Hematopoietic multipotent progenitor cell (in vitro differentiated cells): Measurements from ENCODE around the gene NPAS3. TPM values are rescaled to one million over a fixed set of nuclear protein-coding genes. Genes with fewer than 3 reads are reported as not detected.
"Not testable (repeated sequence)": the region's sequence is repeated elsewhere in the genome, so short reads cannot be mapped to it uniquely, and the experiment has no call there.

Source experiments
- DNase-seq, 3 donors: peaks; one replicate each; pipeline ENCODE4 v3.0.0-alpha.2; 2011 to 2015; ENCODE audit warnings: low read depth in 2 of 3, low spot score in 2 of 3
- total RNA-seq: library from RNA; depleted of rRNA; stranded (reverse); fragments of >200 nt; gene quantifications from one replicate; pipeline ENCODE4 v1.2.3, GENCODE V29; 2012

Gene NPAS3
- total RNA-seq, 1 donor: 0.27 TPM

DNA sequence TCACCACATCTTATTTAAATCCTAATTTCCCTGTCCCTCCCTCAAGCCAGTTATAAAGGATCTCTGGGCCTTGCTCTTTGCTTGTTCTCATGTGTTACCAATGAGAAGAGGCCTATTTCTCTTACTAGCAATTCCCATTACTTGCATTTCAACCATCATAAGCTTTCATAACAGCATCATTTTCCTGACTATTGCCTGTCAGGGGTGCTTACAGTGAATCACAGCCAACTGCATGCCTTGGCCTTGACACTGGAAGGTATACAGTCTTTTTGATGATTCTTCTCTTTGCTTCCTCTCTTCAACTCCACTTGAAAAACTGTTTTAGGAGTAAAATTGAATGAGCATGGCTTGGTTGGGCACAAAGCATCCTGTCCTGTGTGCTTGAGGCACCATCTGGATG is 127.0 kb downstream of the NPAS3 start:
- DNase-seq: no peak

DNA sequence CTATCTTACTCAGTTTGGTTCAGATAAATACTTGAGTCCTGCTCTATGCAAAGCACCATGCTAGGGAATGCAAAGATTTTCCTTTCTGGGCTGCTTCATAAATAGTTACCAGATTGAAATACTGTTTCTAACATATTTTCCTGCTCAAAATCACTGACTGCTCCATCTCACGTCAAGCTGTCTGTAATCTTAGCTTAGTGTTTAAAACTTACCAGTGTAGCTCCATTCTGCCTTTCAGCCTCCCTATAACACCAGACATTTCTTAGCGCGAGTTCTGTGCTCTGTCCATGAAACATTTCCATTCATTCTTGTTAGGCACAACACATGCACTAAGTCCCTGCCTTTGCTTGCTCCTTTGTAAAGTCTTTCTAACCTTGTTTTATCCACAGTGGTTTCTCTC is 129.4 kb downstream of the NPAS3 start:
- no peak for DNase-seq

DNA sequence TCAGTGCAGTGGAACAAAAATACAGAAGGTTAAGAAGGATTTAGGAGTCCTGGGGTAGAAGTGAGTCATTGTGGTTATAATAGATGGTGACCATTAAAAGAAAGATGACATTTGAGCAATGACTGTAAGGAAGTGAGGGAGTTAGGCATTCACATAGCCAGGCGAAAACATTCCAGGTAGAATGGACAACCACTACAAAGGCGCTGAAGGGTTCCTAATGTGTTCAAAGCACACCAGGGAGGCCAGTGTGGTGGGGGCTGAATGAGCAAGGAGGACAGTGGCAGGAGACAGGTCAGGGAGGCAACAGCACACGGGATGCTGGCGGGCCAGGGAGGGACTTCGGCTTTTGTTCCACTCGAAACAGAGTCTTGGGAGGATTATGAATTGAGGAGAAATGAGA is 129.9 kb downstream of the NPAS3 start:
- DNase-seq: no peak

DNA sequence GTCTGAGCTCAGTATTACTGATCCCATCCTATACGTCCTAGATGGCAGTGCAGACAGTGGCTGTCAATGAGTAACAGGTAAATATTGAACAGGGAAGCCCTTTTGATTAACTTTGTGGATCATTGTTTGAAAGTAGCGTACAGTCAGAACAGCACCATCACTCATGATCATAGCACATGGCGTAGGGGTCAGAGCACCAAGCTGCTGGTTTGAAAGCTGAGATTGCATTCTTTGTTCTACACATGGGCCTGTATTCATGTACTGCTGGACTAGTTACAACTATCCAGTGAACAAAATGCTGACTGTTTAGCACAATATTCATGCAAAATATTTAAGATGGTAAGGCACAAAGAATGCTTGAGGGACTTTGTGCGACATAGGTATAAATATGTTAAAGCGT is 131.8 kb downstream of the NPAS3 start:
- no peak for DNase-seq

DNA sequence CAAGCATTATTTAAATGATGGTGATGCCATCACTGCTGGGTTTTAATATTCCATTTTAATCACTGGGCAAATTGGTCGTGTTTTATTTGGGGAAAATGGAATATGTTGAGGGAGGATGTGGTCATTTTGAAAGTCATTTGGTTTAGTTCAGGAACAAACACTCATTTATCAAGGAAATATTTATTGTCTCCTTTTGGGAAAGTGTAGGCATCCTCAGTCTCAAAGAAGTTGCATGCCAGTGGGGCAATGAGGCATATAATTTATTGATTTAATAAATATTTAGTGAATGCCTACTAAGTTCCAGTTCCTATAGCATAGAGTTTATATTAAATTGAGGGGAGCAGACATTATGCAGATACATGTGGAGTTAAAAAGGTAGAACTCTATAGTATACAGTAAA is 134.3 kb downstream of the NPAS3 start:
- no peak for DNase-seq

DNA sequence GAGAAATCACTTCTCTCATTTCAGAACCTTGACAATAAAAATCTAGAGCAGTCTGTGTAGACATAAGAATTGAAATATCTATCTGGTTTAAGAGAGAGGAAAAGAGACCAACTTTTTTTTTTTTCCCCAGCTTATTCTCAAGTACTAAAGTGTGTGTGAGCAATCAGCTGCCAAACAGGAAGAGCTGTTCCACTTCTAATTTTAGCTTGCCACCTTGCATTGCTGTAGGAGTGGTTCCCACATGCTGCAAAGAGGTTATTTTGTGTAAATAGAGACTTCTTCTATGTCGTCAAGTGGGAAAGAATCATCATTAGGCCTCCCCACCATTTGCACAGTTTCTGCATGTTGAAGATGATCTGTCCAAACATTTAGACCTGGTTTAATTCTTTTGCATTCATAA is 142.6 kb downstream of the NPAS3 start:
- DNase-seq: peak in 1 of 3 donors; percentile 17

DNA sequence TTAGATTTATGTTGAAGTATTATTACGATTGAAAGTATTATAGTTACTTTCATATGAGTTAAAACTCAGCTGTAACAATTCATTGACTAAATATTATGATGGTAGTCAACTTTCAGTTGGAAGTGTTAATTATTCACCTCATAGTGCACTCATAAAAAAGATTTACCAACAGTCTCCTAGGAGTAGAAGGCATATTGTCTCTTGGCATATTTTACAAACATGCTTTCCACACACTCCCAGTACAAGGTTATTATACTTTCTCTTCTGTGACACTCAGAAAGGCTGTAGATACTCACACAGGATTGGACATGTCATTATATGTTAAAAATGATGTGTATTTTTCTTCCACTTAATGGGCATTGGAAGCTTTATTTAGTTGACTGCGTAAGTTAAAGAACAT is 147.1 kb downstream of the NPAS3 start:
- DNase-seq: no peak

DNA sequence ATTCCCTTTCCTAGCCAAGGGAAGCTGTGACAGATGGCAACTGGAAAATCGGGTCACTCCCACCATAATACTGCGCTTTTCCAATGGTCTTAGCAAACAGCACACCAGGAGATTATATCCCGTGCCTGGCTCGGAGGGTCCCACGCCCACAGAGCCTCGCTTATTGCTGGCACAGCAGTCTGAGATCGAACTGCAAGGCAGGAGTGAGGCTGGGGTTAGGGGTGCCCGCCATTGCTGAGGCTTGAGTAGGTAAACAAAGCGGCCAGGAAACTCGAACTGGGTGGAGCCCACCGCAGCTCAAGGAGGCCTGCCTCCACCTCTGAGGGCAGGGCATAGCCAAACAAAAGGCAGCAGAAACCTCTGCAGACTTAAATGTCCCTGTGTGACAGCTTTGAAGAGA is 149.6 kb downstream of the NPAS3 start:
- DNase-seq: not testable (repeated sequence)

DNA sequence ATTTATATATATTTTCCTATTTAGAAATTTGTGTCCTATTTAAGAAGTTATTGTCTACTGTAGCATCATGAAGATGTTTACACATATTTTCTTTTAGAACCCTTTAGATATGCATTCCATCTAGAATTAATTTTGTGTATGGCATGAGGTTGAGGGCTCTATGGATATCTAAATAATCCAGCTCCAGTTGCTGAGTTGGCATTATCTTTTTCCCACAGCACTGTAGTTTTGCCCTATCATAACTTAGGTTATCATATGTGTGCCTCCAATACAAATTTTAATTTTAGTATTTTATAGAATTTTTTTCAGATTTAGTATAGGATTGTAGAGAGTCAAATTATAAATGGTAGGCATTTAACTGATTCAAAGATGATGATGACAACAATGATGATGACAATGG is 159.3 kb downstream of the NPAS3 start:
- no peak for DNase-seq

DNA sequence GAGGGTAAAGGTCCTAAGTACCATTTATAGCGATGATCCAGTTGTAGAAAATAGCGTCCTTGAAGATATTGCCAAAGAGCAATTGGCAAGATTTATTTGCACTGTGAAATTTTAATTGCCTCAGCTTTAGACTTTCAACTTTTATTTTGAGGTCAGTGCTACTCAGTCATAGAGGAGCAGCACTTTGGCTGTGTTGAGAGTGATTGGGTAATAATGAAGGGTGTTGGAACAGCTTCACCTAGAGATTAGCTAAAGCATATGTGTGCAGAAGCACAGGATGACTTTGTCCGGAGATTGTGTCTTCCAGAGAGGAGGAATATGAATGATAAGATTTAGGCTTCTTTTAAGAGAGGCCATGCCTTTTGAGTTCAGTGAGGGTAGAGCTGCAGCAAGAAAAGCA is 164.8 kb downstream of the NPAS3 start:
- DNase-seq: no peak

DNA sequence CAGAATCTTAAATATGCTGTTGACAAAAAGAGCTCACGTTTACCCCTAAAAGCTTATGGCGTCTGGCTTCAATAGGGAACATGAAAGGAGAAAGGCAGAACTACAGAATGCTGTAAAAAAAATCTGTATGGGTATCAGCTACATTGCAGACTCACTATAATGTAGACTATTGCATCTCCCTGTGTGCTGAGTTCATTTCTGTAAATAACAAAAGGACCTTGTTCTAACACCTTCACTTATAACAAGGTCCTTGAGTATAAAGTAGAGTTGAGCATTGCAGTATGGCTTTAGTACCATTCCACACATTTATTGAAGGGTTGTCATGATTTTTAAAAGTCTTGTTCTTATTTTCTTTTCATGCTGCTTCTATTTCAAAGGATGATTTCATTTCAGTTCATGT is 165.3 kb downstream of the NPAS3 start:
- no peak for DNase-seq

DNA sequence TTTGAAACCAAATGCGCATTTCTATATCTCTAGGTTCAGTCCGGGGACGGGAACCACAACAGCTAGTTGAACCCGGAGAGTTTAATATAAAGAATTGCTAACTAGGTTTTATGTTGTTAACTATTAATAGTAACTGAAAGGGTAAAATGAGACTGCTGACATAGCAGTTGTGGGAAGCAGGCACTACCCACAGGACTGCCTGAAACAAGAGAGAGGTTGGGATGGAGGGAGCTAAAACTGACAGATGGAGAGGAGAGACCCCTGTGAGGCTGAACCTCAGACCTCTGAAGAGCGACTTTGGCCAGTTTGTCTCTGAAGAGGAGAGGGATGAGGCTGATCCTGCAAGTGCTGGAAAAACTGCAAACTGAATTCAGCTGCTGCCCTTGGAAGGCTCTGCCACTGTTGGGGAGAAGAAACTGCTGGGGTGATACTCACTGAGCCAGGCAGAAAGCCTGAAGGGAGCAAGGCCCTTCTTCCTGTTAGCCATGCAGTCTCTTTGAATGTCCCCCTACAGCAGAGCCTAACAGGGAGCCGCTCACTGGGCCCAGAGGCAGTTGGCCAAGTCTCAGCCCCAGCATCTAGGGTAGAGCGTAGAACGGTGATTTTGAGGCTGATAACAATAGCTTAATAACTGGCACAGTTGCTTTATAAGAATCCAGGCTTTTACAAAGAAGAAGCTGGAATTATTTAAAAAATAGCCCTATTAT is 172.2 kb downstream of the NPAS3 start:
- DNase-seq: no peak

DNA sequence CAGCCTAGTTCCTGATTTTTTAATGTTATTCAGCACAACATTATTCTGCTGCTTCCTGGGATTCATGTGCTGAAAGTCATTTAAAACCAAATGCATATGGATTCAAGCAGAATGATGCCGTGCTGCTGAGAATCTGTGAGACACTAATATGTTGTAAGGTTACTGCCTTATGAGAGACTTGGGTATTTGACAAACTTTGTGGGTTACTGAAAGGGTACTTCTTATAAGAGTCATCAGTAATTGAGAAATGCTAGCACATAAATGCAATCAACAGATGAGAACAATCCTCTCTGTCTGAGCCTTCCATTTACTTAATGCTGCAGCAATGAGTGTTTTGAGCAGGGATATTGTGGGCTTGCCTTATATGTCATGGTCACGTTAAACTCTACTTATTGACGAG is 175.7 kb downstream of the NPAS3 start:
- no peak for DNase-seq

DNA sequence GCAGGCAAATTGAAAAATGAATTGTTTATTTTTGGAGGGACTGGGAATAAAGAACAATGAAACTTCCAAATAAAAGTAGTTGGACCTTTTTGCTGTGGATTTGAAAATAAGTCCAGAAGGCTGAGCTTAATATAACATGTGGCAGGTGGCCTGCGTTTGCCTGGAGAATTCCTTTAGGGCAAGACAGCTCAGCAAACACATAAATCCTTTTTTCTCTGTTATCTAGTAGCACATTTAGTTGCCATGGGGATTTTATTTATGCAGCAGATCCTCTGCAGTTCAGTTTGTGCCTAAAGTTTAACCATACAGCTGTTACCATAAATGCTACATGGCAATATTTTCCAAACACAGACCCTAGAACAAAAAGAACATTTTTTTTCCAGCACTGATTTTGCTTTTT is 180.0 kb downstream of the NPAS3 start:
- DNase-seq: no peak

DNA sequence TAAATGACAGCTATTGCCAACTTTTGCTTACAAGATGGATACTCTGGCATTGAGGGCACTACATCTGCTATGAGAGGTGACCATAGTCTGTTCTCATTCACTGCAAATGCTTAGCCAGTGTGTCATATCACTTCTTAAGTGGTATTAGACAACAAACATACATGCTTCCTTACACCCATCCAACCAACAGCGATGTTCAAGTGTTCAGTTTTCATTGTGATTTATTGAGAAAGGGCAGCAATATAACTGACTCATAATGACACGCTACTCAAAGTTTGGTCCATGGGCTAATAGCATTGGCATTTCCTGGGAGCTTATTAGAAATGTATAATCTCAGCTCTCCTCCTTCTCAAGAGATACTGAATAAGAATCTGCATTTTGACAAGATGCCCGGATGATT is 181.7 kb downstream of the NPAS3 start:
- no peak for DNase-seq

DNA sequence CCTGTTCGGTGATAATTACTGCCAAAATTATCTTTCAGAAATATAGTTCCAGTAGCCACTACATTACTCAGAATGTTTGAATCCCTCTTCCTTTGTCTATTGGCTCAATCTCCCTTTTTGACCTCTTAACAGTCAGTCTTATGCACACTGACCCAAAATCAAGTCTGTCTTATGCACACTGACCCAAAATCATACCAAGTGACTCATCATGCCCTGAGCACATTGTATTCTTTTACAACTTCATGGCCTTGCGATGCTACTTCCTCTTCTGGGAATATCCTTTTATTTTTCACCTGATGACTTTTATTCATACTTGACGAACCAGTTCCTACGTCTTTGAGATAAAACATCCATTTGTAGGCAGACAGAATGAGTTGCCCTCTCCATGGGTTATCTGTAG is 182.3 kb downstream of the NPAS3 start:
- DNase-seq: no peak

DNA sequence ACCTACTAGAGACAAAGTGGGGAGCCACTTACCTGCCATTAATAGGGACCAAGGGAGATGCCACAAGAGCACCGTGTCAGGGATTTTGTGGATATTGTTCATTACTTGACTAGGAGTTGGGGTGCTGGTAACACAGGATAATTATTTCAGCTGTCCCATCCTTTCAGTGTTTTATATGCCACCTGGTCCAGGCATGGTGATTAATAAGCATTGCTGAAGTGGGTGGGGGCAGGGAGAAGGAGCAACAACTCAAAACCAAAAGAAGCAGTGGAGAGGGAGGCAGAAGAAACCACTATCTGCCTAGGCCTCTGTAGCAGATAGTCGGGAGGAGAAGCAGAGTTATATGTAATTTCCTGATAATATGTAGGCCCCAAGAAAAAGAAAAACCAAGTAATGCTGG is 184.6 kb downstream of the NPAS3 start:
- no peak for DNase-seq

DNA sequence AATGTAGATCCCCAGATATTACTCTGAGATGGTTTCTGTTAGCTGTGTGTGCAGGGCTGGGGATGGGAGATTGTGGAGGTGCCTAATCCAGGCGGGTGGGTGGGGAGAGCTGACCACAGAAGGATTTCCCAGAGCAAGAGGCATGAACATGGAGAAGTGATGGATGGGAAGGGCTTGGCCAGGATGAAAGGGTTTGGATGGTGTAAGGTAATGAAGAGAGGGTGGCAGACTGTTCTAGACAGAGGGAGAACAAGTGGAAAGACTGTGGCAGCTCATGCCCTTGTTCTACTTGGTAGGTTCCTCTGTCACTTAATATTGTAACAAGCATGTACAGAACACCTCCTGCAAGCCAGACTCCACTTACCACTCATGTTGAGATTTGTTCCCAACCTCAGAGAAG is 187.8 kb downstream of the NPAS3 start:
- DNase-seq: no peak

DNA sequence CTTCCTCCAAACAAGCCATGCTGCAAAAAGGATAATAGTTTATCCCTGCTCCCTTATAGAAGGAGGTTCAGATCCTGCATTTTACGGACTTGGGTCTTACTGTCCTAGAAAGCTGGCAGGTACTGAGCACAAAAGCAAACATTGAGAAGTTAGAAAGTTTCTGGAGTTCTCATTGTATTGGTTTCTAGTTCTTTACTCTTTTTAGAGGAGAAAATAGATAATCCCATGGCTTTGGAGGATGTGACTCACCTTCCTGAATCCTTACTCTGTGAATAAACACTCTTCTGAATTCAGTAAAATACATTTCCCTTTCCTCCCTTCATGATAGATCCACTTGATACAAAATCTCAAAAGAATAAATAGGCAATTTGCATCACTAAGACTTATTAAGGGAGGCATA is 188.9 kb downstream of the NPAS3 start:
- DNase-seq: no peak

DNA sequence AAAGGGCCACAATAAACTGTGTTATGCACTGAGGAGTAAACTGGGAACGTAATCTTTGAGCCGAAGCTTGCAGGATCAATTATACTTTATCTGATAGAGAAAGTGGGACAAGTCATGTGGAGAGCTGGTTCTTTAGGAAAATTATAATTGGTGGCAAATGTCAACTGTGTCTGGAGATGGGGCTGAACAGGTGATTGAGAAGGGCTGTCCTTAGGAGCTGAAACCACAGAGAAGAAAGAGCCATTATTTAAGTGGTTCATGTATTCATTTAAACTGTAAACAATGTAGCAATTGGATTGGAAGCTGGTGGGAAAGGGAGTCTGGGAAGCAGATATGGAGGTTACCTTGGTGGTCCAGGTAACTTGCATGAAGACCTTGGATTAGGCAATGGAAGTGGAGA is 193.1 kb downstream of the NPAS3 start:
- DNase-seq: no peak

DNA sequence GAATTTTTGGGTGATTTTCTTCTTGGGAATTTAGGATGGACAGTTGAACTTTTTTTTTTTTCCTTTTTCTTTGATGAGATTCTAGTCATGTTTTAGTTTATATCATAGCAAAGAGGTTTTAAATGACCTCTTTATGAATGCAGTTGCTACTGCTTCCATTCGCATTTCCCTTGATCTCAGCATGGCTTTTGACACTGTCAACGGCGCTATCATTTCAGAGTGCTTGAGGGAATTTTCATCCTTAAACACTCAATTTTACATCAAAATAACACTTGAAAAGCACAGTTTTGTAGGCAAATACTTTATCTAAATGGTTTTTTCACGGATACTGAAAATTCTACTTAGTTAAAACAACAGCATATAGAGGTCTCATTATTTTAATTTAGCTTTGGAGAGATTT is 195.5 kb downstream of the NPAS3 start:
- DNase-seq: no peak

DNA sequence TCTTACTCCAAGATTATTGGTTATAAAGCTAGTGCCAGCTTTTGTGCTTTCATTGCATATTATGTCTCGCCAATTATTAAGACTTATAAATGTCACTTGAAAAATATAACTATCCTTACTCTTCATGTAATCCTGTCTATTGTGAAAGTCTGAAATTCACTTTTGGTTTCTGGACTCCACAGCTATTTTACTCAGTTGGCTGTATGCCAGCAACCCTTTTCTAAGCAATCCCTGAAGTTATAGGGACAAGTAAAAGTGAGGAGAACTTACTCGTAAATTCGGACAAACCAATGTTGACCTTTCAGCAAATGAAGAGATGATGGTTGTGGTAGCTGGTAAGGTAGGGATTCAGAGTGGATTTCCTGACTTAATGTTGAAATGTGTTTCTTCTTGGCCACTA is 196.3 kb downstream of the NPAS3 start:
- DNase-seq: no peak

DNA sequence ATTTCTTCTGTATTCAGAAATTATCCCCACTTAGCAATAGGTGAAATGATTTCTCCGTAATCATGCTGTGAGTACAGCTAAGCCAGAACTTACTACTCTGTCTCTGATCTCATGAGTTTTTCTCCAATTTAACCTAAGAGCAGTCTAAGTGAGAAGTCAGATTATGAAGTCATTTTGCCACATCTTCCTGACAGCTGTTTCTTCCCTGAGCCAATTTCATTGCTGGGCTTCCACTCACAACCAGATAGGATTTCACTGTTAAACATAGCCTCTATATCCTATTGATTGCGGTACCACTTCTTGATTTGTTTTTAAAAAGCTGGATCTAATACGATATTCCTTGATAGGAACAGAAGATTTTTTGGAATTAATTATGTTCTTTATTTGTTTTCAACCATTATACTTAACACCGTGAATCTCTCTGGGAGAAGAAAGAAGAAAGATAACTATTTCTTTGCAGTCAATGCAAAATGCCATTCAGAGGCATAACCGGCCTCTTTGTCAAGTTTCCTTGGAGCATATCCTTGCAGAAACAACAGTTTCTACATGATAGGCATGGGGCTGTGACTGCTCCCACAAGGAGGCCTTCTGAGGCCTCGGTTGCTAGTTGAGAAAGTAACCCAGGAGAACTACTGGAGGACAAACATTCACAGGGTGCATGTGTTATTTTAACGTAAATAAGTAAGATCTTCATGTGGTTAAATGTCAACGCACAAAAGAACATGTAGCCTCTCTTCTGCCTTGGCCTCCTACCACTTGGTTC is 212.2 kb downstream of the NPAS3 start:
- no peak for DNase-seq
